Measurements from ENCODE around the gene ATAT1. TPM values are rescaled to one million over a fixed set of nuclear protein-coding genes. Genes with fewer than 3 reads are reported as not detected.

ATAT1 gene
- total RNA-seq, 2 experiments from 2014 or later: 10.4 to 17.8 TPM

- intact Hi-C loops (cut with micrococcal nuclease; ENCODE audit: unreplicated experiment): loop anchor here (5.0 to 10.0 kb wide), 2 partner anchors 72 to 806 kb away; partner anchors contain the start of genes MICB, MRPS18B and PPP1R10
- peak overlapping the region; percentile 99 for H3K4me2 ChIP-seq (ENCODE audit: low read length)
Observed at GRCh38 chr6:30689022-30689865, 62.6 kb downstream of the ATAT1 start.

GRCh38 chr6:30689985-30690384 lies 63.3 kb downstream of the ATAT1 start:
- H4K20me1 ChIP-seq (ENCODE audit: insufficient read depth, low read length): peaks cover 2% of the 10 kb centered on the region; the same call in 1 of the 2 replicates
- peak overlapping the region; percentile 95 for H3K27ac ChIP-seq (ENCODE audit: low read depth, low read length, poor library complexity, severe bottlenecking)
- no peaks in the 10 kb centered on the region for H3K9me2 ChIP-seq (ENCODE audit: insufficient read depth, low read length)
- H3K4me3 ChIP-seq (ENCODE audit: low read depth, low read length, poor library complexity, severe bottlenecking): peak overlapping the region; percentile 95
- H3K36me3 ChIP-seq (ENCODE audit: insufficient read depth, low read length): peaks cover 14% of the 10 kb centered on the region
- no peak overlapping the region for H2AFZ ChIP-seq (ENCODE audit: low read length)
- no peak for DNase-seq (ENCODE audit: low spot score)
- no peaks in the 10 kb centered on the region for H3K9me3 ChIP-seq (ENCODE audit: low read length)
- ChIA-PET POLR2A (interaction anchor here (2.0 to 6.3 kb wide), 2 partner anchors 23 to 30 kb away, joined by 10 to 71 read pairs; partner anchors contain the start of genes MDC1 and TUBB), CTCF (ENCODE audit: unreplicated experiment) (interaction anchor here (0.6 kb wide), 2 partner anchors 17 to 27 kb away, joined by 3 read pairs; partner anchors contain the start of gene DHX16)
- no TSS peak for BruUV-seq (replicated peaks)
- no peak for TF ChIP-seq EZH2phosphoT487 (IDR thresholded peaks at IDR 0.05; ENCODE audit: borderline replicate concordance, low read depth, low read length)
- no peak for TF ChIP-seq CTCF (conservative IDR thresholded peaks at IDR 0.05; ENCODE audit: low read length)
- intact Hi-C loops (cut with micrococcal nuclease; ENCODE audit: unreplicated experiment): loop anchor here (5.0 to 10.0 kb wide), 2 partner anchors 73 to 805 kb away; partner anchors contain the start of genes MICB, MRPS18B and PPP1R10
- peak overlapping the region; percentile 99 for H3K4me2 ChIP-seq (ENCODE audit: low read length)
- peaks cover 49% of the 10 kb centered on the region for H3K79me2 ChIP-seq (ENCODE audit: insufficient read depth, low read depth, low read length)
- peaks cover 38% of the 10 kb centered on the region for H3K4me1 ChIP-seq (ENCODE audit: insufficient read depth, low read length, poor library complexity, severe bottlenecking)

More at GRCh38 chr6:30689022-30689865, 62.6 kb downstream of the ATAT1 start:
- ChIA-PET CTCF (ENCODE audit: unreplicated experiment) (interaction anchor here (0.6 to 1.6 kb wide), 7 partner anchors 10 to 42 kb away, joined by 3 to 5 read pairs (median 3); partner anchors contain the start of genes DHX16 and MDC1), POLR2A (interaction anchor here (0.7 to 6.3 kb wide), 6 partner anchors 9 to 43 kb away, joined by 3 to 71 read pairs (median 4); partner anchors contain the start of genes DHX16, MDC1 and TUBB)
- no TSS peak for BruUV-seq (replicated peaks)
- Histone ChIP-seq H3K9me3 (ENCODE audit: low read length) (no peaks in the 10 kb centered on the region), H3K27ac (ENCODE audit: low read depth, low read length, poor library complexity, severe bottlenecking) (peak overlapping the region; percentile 95), H3K4me1 (ENCODE audit: insufficient read depth, low read length, poor library complexity, severe bottlenecking) (peaks cover 38% of the 10 kb centered on the region), H3K79me2 (ENCODE audit: insufficient read depth, low read depth, low read length) (peaks cover 56% of the 10 kb centered on the region), H2AFZ (ENCODE audit: low read length) (no peak overlapping the region), H3K9me2 (ENCODE audit: insufficient read depth, low read length) (no peaks in the 10 kb centered on the region), H4K20me1 (ENCODE audit: insufficient read depth, low read length) (peaks cover 5% of the 10 kb centered on the region; the same call in 1 of the 2 replicates), H3K36me3 (ENCODE audit: insufficient read depth, low read length) (peaks cover 20% of the 10 kb centered on the region), H3K4me3 (ENCODE audit: low read depth, low read length, poor library complexity, severe bottlenecking) (peak overlapping the region; percentile 95)
- DNase-seq (ENCODE audit: low spot score): peak; percentile 46
- TF ChIP-seq CTCF (conservative IDR thresholded peaks at IDR 0.05; ENCODE audit: low read length) (no peak; the same call in 1 of the 2 replicates), EZH2phosphoT487 (IDR thresholded peaks at IDR 0.05; ENCODE audit: borderline replicate concordance, low read depth, low read length) (no peak)

Measured in OCI-LY7 (cell line).